Naive thymus-derived CD4-positive, alpha-beta T cell (primary cell): ENCODE data around the gene ABCC11. TPM values are rescaled to one million over a fixed set of nuclear protein-coding genes. Genes with fewer than 3 reads are reported as not detected.
A peak's percentile ranks its signal among the peaks of the same experiment; 100 is the strongest.
"Not testable (repeated sequence)": the region's sequence is repeated elsewhere in the genome, so short reads cannot be mapped to it uniquely, and the experiment has no call there.

Source experiments
- ATAC-seq: fragments of 150-1000 bp; cut with Tn5 transposase; 2 replicates; pipeline ENCODE4 v1.10.0; 2021; ENCODE audit warnings: mild to moderate bottlenecking, moderate library complexity
- CTCF ChIA-PET: fragments of 350-600 bp; sonication (Branson Sonifier 250); formaldehyde crosslinking; loops from one replicate; lab custom pipeline; 2021; ENCODE audit warnings: antibody characterized with exemption; lab: Charles Lee
- POLR2A ChIA-PET: fragments of 350-600 bp; sonication (Branson Sonifier 250); formaldehyde crosslinking; loops from one replicate; lab custom pipeline; 2021; ENCODE audit warnings: antibody characterized with exemption, inconsistent platforms; lab: Charles Lee
- DNase-seq, 9 donors: peaks; one replicate each; pipeline versions ENCODE4 v3.0.0 to v3.0.0-alpha.2; 2020 to 2022; ENCODE audit warnings: mixed read lengths in 1 of 9
- H3K27ac ChIP-seq: one replicate; pipeline ENCODE4 v1.7.0; 2013; ENCODE audit warnings: mild to moderate bottlenecking, low read depth, low read length, moderate library complexity
- H3K27me3 ChIP-seq, 2 donors: one replicate each; pipeline ENCODE4 v1.7.0; 2013; ENCODE audit warnings: low read length in 2 of 2, mild to moderate bottlenecking in 2 of 2, moderate library complexity in 2 of 2; ENCODE audit not compliant: control insufficient read depth in 2 of 2, insufficient read depth in 2 of 2
- H3K36me3 ChIP-seq, 3 experiments: 1 replicate in 2 of 3; 2 replicates in 1 of 3; pipeline ENCODE4 v1.7.0; 2013; ENCODE audit warnings: low read length in 3 of 3, mild to moderate bottlenecking in 3 of 3, moderate library complexity in 1 of 3; ENCODE audit not compliant: insufficient read depth in 3 of 3, control insufficient read depth in 2 of 3
- H3K4me1 ChIP-seq, 2 donors: one replicate each; pipeline ENCODE4 v1.7.0; 2013; ENCODE audit warnings: low read length in 2 of 2, mild to moderate bottlenecking in 2 of 2, moderate library complexity in 1 of 2; ENCODE audit not compliant: control insufficient read depth in 2 of 2, insufficient read depth in 2 of 2
- H3K4me3 ChIP-seq: 2 replicates; pipeline ENCODE4 v1.7.0; 2013; ENCODE audit warnings: mild to moderate bottlenecking, low read length
- H3K9me3 ChIP-seq, 3 experiments: 1 replicate in 2 of 3; 2 replicates in 1 of 3; pipeline ENCODE4 v1.7.0; 2013; ENCODE audit warnings: low read length in 3 of 3; ENCODE audit not compliant: control insufficient read depth in 2 of 3
- H3K27ac Mint-ChIP-seq, 9 donors: one replicate each; pipeline ENCODE4 v1.8.0; 2020 to 2022; ENCODE audit warnings: mixed read lengths in 9 of 9, mild to moderate bottlenecking in 8 of 9, moderate library complexity in 5 of 9, inconsistent platforms in 2 of 9
- H3K27me3 Mint-ChIP-seq, 5 donors: one replicate each; pipeline ENCODE4 v1.8.0; 2021 to 2022; ENCODE audit warnings: mixed read lengths in 5 of 5, mild to moderate bottlenecking in 1 of 5
- H3K36me3 Mint-ChIP-seq, 5 donors: one replicate each; pipeline ENCODE4 v1.8.0; 2020 to 2022; ENCODE audit warnings: mixed read lengths in 5 of 5, mild to moderate bottlenecking in 3 of 5, inconsistent platforms in 1 of 5
- H3K4me1 Mint-ChIP-seq, 7 donors: one replicate each; pipeline ENCODE4 v1.8.0; 2020 to 2022; ENCODE audit warnings: mixed read lengths in 7 of 7, mild to moderate bottlenecking in 3 of 7, inconsistent platforms in 1 of 7
- H3K4me3 Mint-ChIP-seq, 10 donors: one replicate each; pipeline ENCODE4 v1.8.0; 2020 to 2022; ENCODE audit warnings: mild to moderate bottlenecking in 10 of 10, mixed read lengths in 10 of 10, moderate library complexity in 6 of 10, inconsistent platforms in 2 of 10
- H3K9me3 Mint-ChIP-seq, 11 donors: one replicate each; pipeline ENCODE4 v1.8.0; 2020 to 2022; ENCODE audit warnings: mixed read lengths in 11 of 11, mild to moderate bottlenecking in 4 of 11, inconsistent platforms in 1 of 11, moderate library complexity in 1 of 11
- intact Hi-C, 2 donors: fragments of 100-400 bp; cut with micrococcal nuclease; formaldehyde crosslinking; loops; one replicate each; pipeline ENCODE4 v1.15.1; 2023
- polyA plus RNA-seq, 2 donors: library from polyadenylated mRNA; unstranded; fragments of 300-500 nt; fragmentation: Illumina TruSeq; gene quantifications; one replicate each; pipeline ENCODE4 v1.2.3, GENCODE V29; 2021
- total RNA-seq, 6 experiments: library from RNA in 5 of 6; stranded (reverse) in 5 of 6; gene quantifications; 1 replicate in 5 of 6; 2 replicates in 1 of 6; pipeline ENCODE4 v1.2.3 and lab custom pipeline; 2021 to 2026

ABCC11 gene
- total and polyA plus RNA-seq, 7 experiments from 2014 or later = 0.08 to 0.81 TPM; not detected in 5

GRCh38 chr16:48173889-48174288 is 73.5 kb downstream of the ABCC11 start:
- ATAC-seq = no peak
- no peaks in the 10 kb centered on the region for H3K9me3 Mint-ChIP-seq
- intact Hi-C loops = no loop called here
- H3K4me3 Mint-ChIP-seq = no peak overlapping the region
- H3K4me1 Mint-ChIP-seq = no peaks in the 10 kb centered on the region
- DNase-seq = no peak
- H3K36me3 ChIP-seq = no peaks in the 10 kb centered on the region
- POLR2A ChIA-PET = no interaction called here
- H3K36me3 Mint-ChIP-seq = no peaks in the 10 kb centered on the region
- H3K4me3 ChIP-seq = no peak overlapping the region
- no peaks in the 10 kb centered on the region for H3K4me1 ChIP-seq
- peaks cover 0 to 11% (median 4%) of the 10 kb centered on the region in 5 donors for H3K27me3 Mint-ChIP-seq
- no peaks in the 10 kb centered on the region for H3K9me3 ChIP-seq
- H3K27ac Mint-ChIP-seq = no peak overlapping the region
- CTCF ChIA-PET = interaction anchor here (0.9 to 1.1 kb wide), 2 partner anchors 9 to 456 kb away, joined by 3 to 4 read pairs; no protein-coding TSS in a partner anchor
- H3K27me3 ChIP-seq = no peaks in the 10 kb centered on the region
- no peak overlapping the region for H3K27ac ChIP-seq

DNA sequence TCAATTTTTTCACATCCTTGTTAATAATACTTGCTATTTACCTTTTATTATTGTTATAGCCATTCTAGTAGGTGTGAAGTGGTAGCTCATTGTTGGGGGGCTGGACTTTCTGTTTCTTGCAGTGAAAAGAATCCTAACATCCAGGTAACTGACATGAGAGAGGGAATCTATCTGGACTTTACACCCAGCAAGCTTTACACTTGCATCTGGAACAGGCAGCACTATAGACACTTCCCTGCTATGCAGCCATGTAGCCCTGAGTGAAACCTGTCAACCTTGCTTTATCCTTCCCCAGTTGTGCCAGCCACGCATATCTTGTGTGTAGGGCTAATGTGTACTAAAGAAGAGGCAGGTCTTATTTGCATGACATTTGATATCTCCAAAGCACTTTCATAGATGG is 74.7 kb downstream of the ABCC11 start:
- intact Hi-C loops = no loop called here
- ChIA-PET POLR2A (no interaction called here), CTCF (no interaction called here)

DNA sequence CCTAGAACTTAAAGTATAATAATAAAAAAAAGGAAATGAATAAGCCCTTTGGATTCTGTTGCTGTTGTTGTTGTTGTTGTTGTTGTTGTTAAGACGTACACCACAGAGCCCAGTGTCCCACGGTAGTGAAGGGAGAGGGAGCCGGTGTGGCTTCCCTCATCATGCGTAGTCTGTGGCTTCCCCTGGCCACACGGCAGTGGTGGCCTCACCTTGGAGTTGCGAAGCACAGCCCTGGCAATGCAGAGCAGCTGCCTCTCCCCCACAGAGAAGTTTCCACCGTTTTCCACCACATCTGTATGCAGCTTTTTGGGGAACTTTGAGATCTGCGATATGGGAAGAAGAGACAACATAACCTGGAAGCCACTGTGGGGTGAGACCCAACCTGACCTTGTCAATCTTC is 77.4 kb downstream of the ABCC11 start:
- no peak overlapping the region for H3K27ac ChIP-seq
- no peaks in the 10 kb centered on the region for H3K27me3 ChIP-seq
- Mint-ChIP-seq H3K4me3 (no peak overlapping the region), H3K4me1 (peaks cover 0 to 5% (median 2%) of the 10 kb centered on the region in 7 donors), H3K9me3 (no peaks in the 10 kb centered on the region), H3K27ac (no peak overlapping the region), H3K27me3 (peaks cover 0 to 7% (median 3%) of the 10 kb centered on the region in 5 donors), H3K36me3 (no peaks in the 10 kb centered on the region)
- DNase-seq = no peak
- no peaks in the 10 kb centered on the region for H3K36me3 ChIP-seq
- no peak overlapping the region for H3K4me3 ChIP-seq
- no peaks in the 10 kb centered on the region for H3K9me3 ChIP-seq
- H3K4me1 ChIP-seq = no peaks in the 10 kb centered on the region
- intact Hi-C loops = loop anchor here (10.0 kb wide), 2 partner anchors 1485 to 1615 kb away; partner anchors contain the start of genes ORC6 (in 1 of the 2) and VPS35 (in 1 of the 2)
- no peak for ATAC-seq
- POLR2A ChIA-PET = no interaction called here
- CTCF ChIA-PET = no interaction called here

More for the DNA sequence above, 74.7 kb downstream of the ABCC11 start:
- H3K9me3 ChIP-seq = no peaks in the 10 kb centered on the region
- Mint-ChIP-seq H3K27ac (no peak overlapping the region), H3K4me1 (no peaks in the 10 kb centered on the region), H3K9me3 (no peaks in the 10 kb centered on the region), H3K4me3 (no peak overlapping the region), H3K27me3 (peaks cover 0 to 9% (median 4%) of the 10 kb centered on the region in 5 donors), H3K36me3 (no peaks in the 10 kb centered on the region)
- ATAC-seq (no peak), DNase-seq (no peak)
- H3K36me3 ChIP-seq = no peaks in the 10 kb centered on the region
- H3K27ac ChIP-seq = no peak overlapping the region
- no peak overlapping the region for H3K4me3 ChIP-seq
- no peaks in the 10 kb centered on the region for H3K27me3 ChIP-seq
- no peaks in the 10 kb centered on the region for H3K4me1 ChIP-seq

DNA sequence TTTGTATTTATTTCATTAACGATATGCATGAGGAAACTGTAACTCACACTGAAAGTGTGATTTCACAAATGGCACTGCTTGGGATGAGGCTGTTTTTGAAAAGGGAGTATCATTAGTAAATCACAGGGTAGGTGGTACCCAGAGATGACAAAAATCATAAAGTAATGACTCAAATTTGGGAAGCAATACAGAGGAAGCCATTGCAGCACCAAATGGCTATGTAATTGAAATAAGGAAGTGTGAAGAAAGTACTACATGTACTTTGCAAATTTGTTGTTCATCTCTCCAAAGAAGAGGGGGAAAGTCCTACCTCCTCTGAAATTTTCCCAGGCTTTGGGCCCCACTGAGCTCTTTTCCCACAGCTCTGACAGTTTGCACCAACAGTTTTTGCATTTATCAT is 79.3 kb downstream of the ABCC11 start:
- H3K4me1 ChIP-seq = no peaks in the 10 kb centered on the region
- Mint-ChIP-seq H3K36me3 (no peaks in the 10 kb centered on the region), H3K4me3 (no peak overlapping the region), H3K27ac (no peak overlapping the region), H3K4me1 (peaks cover 0 to 8% (median 4%) of the 10 kb centered on the region in 7 donors), H3K9me3 (no peaks in the 10 kb centered on the region), H3K27me3 (peaks cover 1 to 5% (median 2%) of the 10 kb centered on the region in 5 donors)
- DNase-seq (no peak), ATAC-seq (peak; percentile 62)
- no peaks in the 10 kb centered on the region for H3K27me3 ChIP-seq
- H3K36me3 ChIP-seq = no peaks in the 10 kb centered on the region
- intact Hi-C loops = loop anchor here (10.0 kb wide), 2 partner anchors 1483 to 1613 kb away; partner anchors contain the start of genes ORC6 (in 1 of the 2) and VPS35 (in 1 of the 2)
- no peak overlapping the region for H3K27ac ChIP-seq
- H3K9me3 ChIP-seq = no peaks in the 10 kb centered on the region
- no peak overlapping the region for H3K4me3 ChIP-seq
- ChIA-PET POLR2A (no interaction called here), CTCF (no interaction called here)

GRCh38 chr16:48166617-48167016 is 80.7 kb downstream of the ABCC11 start:
- H3K36me3 Mint-ChIP-seq, H3K9me3 ChIP-seq, H3K36me3 ChIP-seq, H3K9me3 Mint-ChIP-seq, H3K4me3 ChIP-seq, DNase-seq, H3K27me3 ChIP-seq, H3K4me1 ChIP-seq, H3K27ac ChIP-seq, H3K27ac Mint-ChIP-seq, H3K4me1 Mint-ChIP-seq, ATAC-seq, POLR2A ChIA-PET, H3K27me3 Mint-ChIP-seq, H3K4me3 Mint-ChIP-seq: not testable (repeated sequence)
- intact Hi-C loops = loop anchor here (10.0 kb wide), 2 partner anchors 1482 to 1612 kb away; partner anchors contain the start of genes ORC6 (in 1 of the 2) and VPS35 (in 1 of the 2)
- CTCF ChIA-PET = interaction anchor here (0.9 to 1.2 kb wide), 3 partner anchors 464 to 1132 kb away, joined by 3 to 5 read pairs (median 4); no protein-coding TSS in a partner anchor

- Mint-ChIP-seq H3K36me3 (no peaks in the 10 kb centered on the region), H3K27me3 (peaks cover 4 to 8% (median 4%) of the 10 kb centered on the region in 5 donors), H3K4me1 (peaks cover 0 to 8% (median 4%) of the 10 kb centered on the region in 7 donors), H3K9me3 (no peaks in the 10 kb centered on the region), H3K4me3 (no peak overlapping the region), H3K27ac (peak overlapping the region in 1 of 9 donors; percentile 18)
- ChIA-PET CTCF (interaction anchor here (0.7 to 1.2 kb wide), 3 partner anchors 1128 to 1535 kb away, joined by 3 to 5 read pairs (median 4); no protein-coding TSS in a partner anchor), POLR2A (no interaction called here)
- DNase-seq (no peak), ATAC-seq (no peak)
- Histone ChIP-seq H3K27ac (no peak overlapping the region), H3K9me3 (no peaks in the 10 kb centered on the region), H3K27me3 (no peaks in the 10 kb centered on the region), H3K36me3 (no peaks in the 10 kb centered on the region), H3K4me3 (no peak overlapping the region), H3K4me1 (no peaks in the 10 kb centered on the region)
- intact Hi-C loops = loop anchor here (1.0 to 10.0 kb wide), 11 partner anchors 10 to 1611 kb away; partner anchors contain the start of genes ORC6 (in 2 of the 2), VPS35 (in 2 of the 2) and NETO2 (in 1 of the 2)
These were observed 81.3 kb downstream of the ABCC11 start for GRCh38 chr16:48165961-48166578.
